Lung (tissue), 12 donors: ENCODE data around the gene ARF1. TPM values are rescaled to one million over a fixed set of nuclear protein-coding genes. Genes with fewer than 3 reads are reported as not detected.

ENCODE experiments used
- ATAC-seq: fragments of 200-7000 bp; cut with Tn5 transposase; one replicate; pipeline ENCODE4 v1.9.1; 2020; ENCODE audit warnings: moderate number of reproducible peaks; ENCODE audit not compliant: insufficient read depth, low FRiP score
- DNase-seq, 3 donors: peaks; one replicate each; pipeline ENCODE4 v3.0.0-alpha.2; 2013 to 2017
- H3K27ac ChIP-seq, 2 donors: one replicate each; pipeline ENCODE4 v1.5.1; 2013; ENCODE audit warnings: mild to moderate bottlenecking in 2 of 2, moderate library complexity in 2 of 2, control low read depth in 1 of 2, inconsistent platforms in 1 of 2, low read depth in 1 of 2, low read length in 1 of 2
- H3K27me3 ChIP-seq, 3 donors: one replicate each; pipeline ENCODE4 v1.5.1; 2013; ENCODE audit warnings: low read length in 2 of 3; ENCODE audit not compliant: control insufficient read depth in 3 of 3, insufficient read depth in 3 of 3
- H3K36me3 ChIP-seq, 4 donors: one replicate each; pipeline ENCODE4 v1.5.1; 2013; ENCODE audit warnings: low read length in 4 of 4, mild to moderate bottlenecking in 1 of 4, moderate library complexity in 1 of 4; ENCODE audit not compliant: control insufficient read depth in 4 of 4, insufficient read depth in 4 of 4
- H3K4me1 ChIP-seq, 5 donors: one replicate each; pipeline ENCODE4 v1.5.1; 2013; ENCODE audit warnings: low read length in 5 of 5, mild to moderate bottlenecking in 2 of 5, moderate library complexity in 1 of 5; ENCODE audit not compliant: control insufficient read depth in 5 of 5, insufficient read depth in 5 of 5
- H3K4me3 ChIP-seq: one replicate; pipeline ENCODE4 v1.5.1; 2013; ENCODE audit warnings: mild to moderate bottlenecking, control low read depth, moderate library complexity
- H3K9ac ChIP-seq, 2 donors: one replicate each; pipeline ENCODE4 v1.5.1; 2013; ENCODE audit warnings: low read length in 2 of 2, control low read depth in 1 of 2; ENCODE audit not compliant: insufficient read depth in 1 of 2
- H3K9me3 ChIP-seq, 4 donors: one replicate each; pipeline ENCODE4 v1.5.1; 2013; ENCODE audit warnings: low read length in 3 of 4, mild to moderate bottlenecking in 1 of 4, moderate library complexity in 1 of 4; ENCODE audit not compliant: control insufficient read depth in 4 of 4, insufficient read depth in 3 of 4
- CTCF ChIP-seq: IDR thresholded peaks from 2 replicates; pipeline ENCODE4 v1.5.1; 2012; ENCODE audit warnings: mild to moderate bottlenecking; ENCODE audit errors: control extremely low read depth, extremely low read depth
- WGBS, 2 donors: extraction: QIAGEN DNeasy Blood & Tissue Kit; methylation state at CpG; one replicate each; pipeline ENCODE4 v1.1.7; 2013; 5-methylcytosine and 5-hydroxymethylcytosine counted together
- polyA plus RNA-seq, 2 donors: library from polyadenylated mRNA; stranded (reverse); fragments of 200-250 nt; gene quantifications; one replicate each; pipeline ENCODE4 v1.2.1, GENCODE V29; 2013
- total RNA-seq, 2 donors: library from RNA; depleted of rRNA in 1 of 2; stranded (reverse); fragments of >200 nt in 1 of 2; gene quantifications; one replicate each; pipeline ENCODE4 v1.2.1, GENCODE V29; 2014 to 2021
- donor health status: control.
- donor health status: control.
- donor health status: Bipolar disorder and iron deficiency.
- donor health status: healthy.
- donor health status: DM: yes; HTN: yes; CAD: no.

Gene ARF1
- total and polyA plus RNA-seq, 4 donors = 226 to 713 (median 439) TPM

GRCh38 chr1:228100822-228101613 is 18.5 kb downstream of the ARF1 start:
- Histone ChIP-seq H3K9me3 (no peaks in the 10 kb centered on the region), H3K9ac (no peak overlapping the region), H3K27me3 (no peaks in the 10 kb centered on the region), H3K36me3 (peaks cover 9 to 46% (median 24%) of the 10 kb centered on the region in 4 donors), H3K4me1 (peaks cover 0 to 11% (median 3%) of the 10 kb centered on the region in 5 donors), H3K4me3 (no peak overlapping the region), H3K27ac (no peak overlapping the region)
- ATAC-seq (no peak), DNase-seq (no peak)
- WGBS, 2 donors = 82 to 85% methylated on average over 12 of the region's 12 CpGs
- TF ChIP-seq CTCF = no peak

GRCh38 chr1:228101614-228101993 is 19.1 kb downstream of the ARF1 start:
- Histone ChIP-seq H3K4me3 (no peak overlapping the region), H3K36me3 (peaks cover 9 to 45% (median 26%) of the 10 kb centered on the region in 4 donors), H3K4me1 (peaks cover 0 to 10% (median 3%) of the 10 kb centered on the region in 5 donors), H3K9ac (no peak overlapping the region), H3K27ac (peak overlapping the region in 1 of 2 donors; percentile 28), H3K27me3 (no peaks in the 10 kb centered on the region), H3K9me3 (no peaks in the 10 kb centered on the region)
- no peak for ATAC-seq
- DNase-seq = no peak
- TF ChIP-seq CTCF = no peak
- 34 to 36% methylated on average over 15 of the region's 15 CpGs for WGBS, 2 donors

- Histone ChIP-seq H3K9ac (no peak overlapping the region), H3K27ac (peak overlapping the region; percentile 23 to 65), H3K27me3 (no peaks in the 10 kb centered on the region), H3K4me3 (peak overlapping the region; percentile 83), H3K9me3 (no peaks in the 10 kb centered on the region), H3K4me1 (peaks cover 0 to 7% (median 3%) of the 10 kb centered on the region in 5 donors), H3K36me3 (peaks cover 9 to 43% (median 25%) of the 10 kb centered on the region in 4 donors)
- WGBS, 2 donors = 6 to 7% methylated on average over 58 to 73 of the region's 73 CpGs
- peak; percentile 21 for ATAC-seq
- DNase-seq = peak in 2 of 3 donors; percentile 29 to 55
- TF ChIP-seq CTCF = no peak
Measured at GRCh38 chr1:228101994-228102790, 19.7 kb downstream of the ARF1 start.
